Measurements from ENCODE around the gene SF3B3.

SF3B3 gene

GRCh38 chr16:70544548-70544947, 20.9 kb downstream of the SF3B3 start:
- DNase-seq (ENCODE audit: low read depth, low spot score): no peak
- Histone ChIP-seq H3K9ac (ENCODE audit: insufficient read length) (no peak overlapping the region), H3K9me3 (ENCODE audit: low read depth, low read length) (no peaks in the 10 kb centered on the region), H3K36me3 (ENCODE audit: insufficient read depth, low read length) (peaks cover 80% of the 10 kb centered on the region), H3K4me3 (no peak overlapping the region), H3K27ac (no peak overlapping the region)
- TF ChIP-seq POLR2AphosphoS5 (IDR thresholded peaks at IDR 0.05; ENCODE audit: borderline replicate concordance, low read depth, low read length): no peak
- no peak for TF ChIP-seq FOXP2 (optimal IDR thresholded peaks at IDR 0.05; ENCODE audit: control extremely low read depth, extremely low read length, insufficient read depth)
- TF ChIP-seq EZH2 (IDR thresholded peaks at IDR 0.05): no peak

GRCh38 chr16:70548936-70549335, 25.3 kb downstream of the SF3B3 start:
- TF ChIP-seq POLR2AphosphoS5 (IDR thresholded peaks at IDR 0.05; ENCODE audit: borderline replicate concordance, low read depth, low read length): no peak
- no peak for TF ChIP-seq EZH2 (IDR thresholded peaks at IDR 0.05)
- TF ChIP-seq FOXP2 (optimal IDR thresholded peaks at IDR 0.05; ENCODE audit: control extremely low read depth, extremely low read length, insufficient read depth): no peak
- no peak for DNase-seq (ENCODE audit: low read depth, low spot score)
- H3K27ac ChIP-seq: no peak overlapping the region
- H3K36me3 ChIP-seq (ENCODE audit: insufficient read depth, low read length): peaks cover 76% of the 10 kb centered on the region
- no peak overlapping the region for H3K4me3 ChIP-seq
- no peaks in the 10 kb centered on the region for H3K9me3 ChIP-seq (ENCODE audit: low read depth, low read length)
- no peak overlapping the region for H3K9ac ChIP-seq (ENCODE audit: insufficient read length)

GRCh38 chr16:70550082-70550481, 26.5 kb downstream of the SF3B3 start:
- TF ChIP-seq EZH2 (IDR thresholded peaks at IDR 0.05) (no peak), POLR2AphosphoS5 (IDR thresholded peaks at IDR 0.05; ENCODE audit: borderline replicate concordance, low read depth, low read length) (no peak), FOXP2 (optimal IDR thresholded peaks at IDR 0.05; ENCODE audit: control extremely low read depth, extremely low read length, insufficient read depth) (no peak)
- no peak overlapping the region for H3K27ac ChIP-seq
- no peak overlapping the region for H3K4me3 ChIP-seq
- peaks cover 78% of the 10 kb centered on the region for H3K36me3 ChIP-seq (ENCODE audit: insufficient read depth, low read length)
- no peaks in the 10 kb centered on the region for H3K9me3 ChIP-seq (ENCODE audit: low read depth, low read length)
- DNase-seq (ENCODE audit: low read depth, low spot score): no peak
- no peak overlapping the region for H3K9ac ChIP-seq (ENCODE audit: insufficient read length)

- no peak overlapping the region for H3K9ac ChIP-seq (ENCODE audit: insufficient read length)
- H3K9me3 ChIP-seq (ENCODE audit: low read depth, low read length): no peaks in the 10 kb centered on the region
- TF ChIP-seq FOXP2 (optimal IDR thresholded peaks at IDR 0.05; ENCODE audit: control extremely low read depth, extremely low read length, insufficient read depth): no peak
- TF ChIP-seq EZH2 (IDR thresholded peaks at IDR 0.05): no peak
- no peak for TF ChIP-seq POLR2AphosphoS5 (IDR thresholded peaks at IDR 0.05; ENCODE audit: borderline replicate concordance, low read depth, low read length)
- no peak overlapping the region for H3K27ac ChIP-seq
- peaks cover 81% of the 10 kb centered on the region for H3K36me3 ChIP-seq (ENCODE audit: insufficient read depth, low read length)
- no peak for DNase-seq (ENCODE audit: low read depth, low spot score)
- H3K4me3 ChIP-seq: no peak overlapping the region
These were observed 28.2 kb downstream of the SF3B3 start for GRCh38 chr16:70551788-70552187.

DNA sequence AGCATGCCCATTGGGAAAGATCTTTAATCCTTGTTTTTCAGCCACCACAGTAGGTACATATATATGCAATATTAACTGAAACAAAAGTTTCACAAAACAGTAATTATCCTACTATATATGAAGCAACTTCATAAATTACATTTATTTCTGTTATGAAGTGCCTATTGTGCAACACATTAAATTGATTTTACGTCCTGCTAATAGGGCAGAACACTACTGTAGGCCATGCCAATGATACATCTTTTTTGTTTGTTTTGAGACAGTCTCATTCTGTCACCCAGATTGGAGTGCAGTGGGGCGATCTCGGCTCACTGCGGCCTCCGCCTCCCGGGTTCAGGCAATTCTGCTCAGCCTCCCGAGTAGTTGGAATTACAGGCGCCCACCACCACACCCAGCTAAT, 29.1 kb downstream of the SF3B3 start:
- no peaks in the 10 kb centered on the region for H3K9me3 ChIP-seq (ENCODE audit: low read depth, low read length)
- H3K9ac ChIP-seq (ENCODE audit: insufficient read length): no peak overlapping the region
- no peak overlapping the region for H3K4me3 ChIP-seq
- TF ChIP-seq POLR2AphosphoS5 (IDR thresholded peaks at IDR 0.05; ENCODE audit: borderline replicate concordance, low read depth, low read length) (no peak), FOXP2 (optimal IDR thresholded peaks at IDR 0.05; ENCODE audit: control extremely low read depth, extremely low read length, insufficient read depth) (no peak), EZH2 (IDR thresholded peaks at IDR 0.05) (no peak)
- no peak for DNase-seq (ENCODE audit: low read depth, low spot score)
- peaks cover 86% of the 10 kb centered on the region for H3K36me3 ChIP-seq (ENCODE audit: insufficient read depth, low read length)
- no peak overlapping the region for H3K27ac ChIP-seq

DNA sequence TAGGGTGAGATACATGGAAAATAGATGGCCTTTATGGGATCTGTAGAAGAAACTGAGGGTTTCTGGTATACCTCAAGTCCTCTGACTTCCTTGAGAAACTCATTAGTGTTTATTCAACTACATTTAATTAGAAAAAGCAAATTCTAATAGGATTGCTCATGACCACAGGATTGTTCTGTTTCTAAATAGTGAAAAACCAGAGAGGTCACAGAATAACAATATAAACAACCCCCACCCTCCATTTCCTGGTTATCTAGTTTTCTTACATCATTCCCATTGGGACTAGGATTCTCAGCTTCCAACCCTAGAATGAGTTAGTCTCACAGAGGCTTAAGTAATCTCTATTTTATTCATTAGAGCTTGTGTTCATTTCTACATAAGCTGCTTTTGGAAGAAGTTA, 30.0 kb downstream of the SF3B3 start:
- Histone ChIP-seq H3K27ac (no peak overlapping the region), H3K9ac (ENCODE audit: insufficient read length) (no peak overlapping the region), H3K36me3 (ENCODE audit: insufficient read depth, low read length) (peaks cover 83% of the 10 kb centered on the region), H3K4me3 (no peak overlapping the region), H3K9me3 (ENCODE audit: low read depth, low read length) (no peaks in the 10 kb centered on the region)
- no peak for DNase-seq (ENCODE audit: low read depth, low spot score)
- TF ChIP-seq FOXP2 (optimal IDR thresholded peaks at IDR 0.05; ENCODE audit: control extremely low read depth, extremely low read length, insufficient read depth) (no peak), POLR2AphosphoS5 (IDR thresholded peaks at IDR 0.05; ENCODE audit: borderline replicate concordance, low read depth, low read length) (no peak), EZH2 (IDR thresholded peaks at IDR 0.05) (no peak)

GRCh38 chr16:70556063-70556462, 32.4 kb downstream of the SF3B3 start:
- Histone ChIP-seq H3K9me3 (ENCODE audit: low read depth, low read length) (no peaks in the 10 kb centered on the region), H3K4me3 (no peak overlapping the region), H3K27ac (no peak overlapping the region), H3K9ac (ENCODE audit: insufficient read length) (no peak overlapping the region), H3K36me3 (ENCODE audit: insufficient read depth, low read length) (peaks cover 82% of the 10 kb centered on the region)
- no peak for DNase-seq (ENCODE audit: low read depth, low spot score)
- TF ChIP-seq FOXP2 (optimal IDR thresholded peaks at IDR 0.05; ENCODE audit: control extremely low read depth, extremely low read length, insufficient read depth): no peak
- no peak for TF ChIP-seq EZH2 (IDR thresholded peaks at IDR 0.05)
- no peak for TF ChIP-seq POLR2AphosphoS5 (IDR thresholded peaks at IDR 0.05; ENCODE audit: borderline replicate concordance, low read depth, low read length)

DNA sequence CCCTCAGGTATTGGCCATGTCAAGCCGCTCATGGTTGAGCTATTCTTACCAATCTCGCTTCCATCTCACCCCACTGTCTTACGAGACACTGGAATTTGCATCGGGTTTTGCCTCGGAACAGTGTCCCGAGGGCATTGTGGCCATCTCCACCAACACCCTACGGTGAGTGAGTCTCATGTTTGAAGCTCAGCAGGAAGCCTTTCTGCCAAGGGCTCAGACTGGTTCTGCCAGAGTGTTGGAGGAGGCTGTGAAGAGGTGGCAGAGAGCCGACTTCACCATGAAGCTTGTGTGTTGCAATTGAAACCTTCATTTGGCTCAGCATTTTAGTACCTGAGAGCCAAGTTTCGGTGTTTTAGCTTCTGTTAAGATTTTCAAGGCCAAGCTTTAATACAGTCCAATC, 38.0 kb downstream of the SF3B3 start:
- Histone ChIP-seq H3K36me3 (ENCODE audit: insufficient read depth, low read length) (peaks cover 89% of the 10 kb centered on the region), H3K9me3 (ENCODE audit: low read depth, low read length) (no peaks in the 10 kb centered on the region), H3K9ac (ENCODE audit: insufficient read length) (no peak overlapping the region), H3K27ac (no peak overlapping the region), H3K4me3 (no peak overlapping the region)
- TF ChIP-seq FOXP2 (optimal IDR thresholded peaks at IDR 0.05; ENCODE audit: control extremely low read depth, extremely low read length, insufficient read depth) (no peak), POLR2AphosphoS5 (IDR thresholded peaks at IDR 0.05; ENCODE audit: borderline replicate concordance, low read depth, low read length) (no peak), EZH2 (IDR thresholded peaks at IDR 0.05) (no peak)
- no peak for DNase-seq (ENCODE audit: low read depth, low spot score)

GRCh38 chr16:70563636-70564035, 40.0 kb downstream of the SF3B3 start:
- Histone ChIP-seq H3K9me3 (ENCODE audit: low read depth, low read length) (no peaks in the 10 kb centered on the region), H3K36me3 (ENCODE audit: insufficient read depth, low read length) (peaks cover 92% of the 10 kb centered on the region), H3K4me3 (no peak overlapping the region), H3K27ac (no peak overlapping the region), H3K9ac (ENCODE audit: insufficient read length) (no peak overlapping the region)
- DNase-seq (ENCODE audit: low read depth, low spot score): no peak
- TF ChIP-seq FOXP2 (optimal IDR thresholded peaks at IDR 0.05; ENCODE audit: control extremely low read depth, extremely low read length, insufficient read depth): no peak
- TF ChIP-seq EZH2 (IDR thresholded peaks at IDR 0.05): no peak
- no peak for TF ChIP-seq POLR2AphosphoS5 (IDR thresholded peaks at IDR 0.05; ENCODE audit: borderline replicate concordance, low read depth, low read length)
